ENCODE data around the gene BASP1.
A peak's percentile ranks its signal among the peaks of the same experiment; 100 is the strongest.
"Not testable (repeated sequence)": the region's sequence is repeated elsewhere in the genome, so short reads cannot be mapped to it uniquely, and the experiment has no call there.

Gene BASP1

GRCh38 chr5:17187011-17187785 lies 30.2 kb upstream of the BASP1 start:
- no peaks in the 10 kb centered on the region for H3K9me3 Mint-ChIP-seq
- H3K36me3 Mint-ChIP-seq: no peaks in the 10 kb centered on the region
- no peak overlapping the region for H3K4me3 Mint-ChIP-seq
- no peak overlapping the region for H3K27ac Mint-ChIP-seq
- peaks cover 7% of the 10 kb centered on the region for H3K27me3 Mint-ChIP-seq
- H3K4me1 Mint-ChIP-seq: no peaks in the 10 kb centered on the region

DNA sequence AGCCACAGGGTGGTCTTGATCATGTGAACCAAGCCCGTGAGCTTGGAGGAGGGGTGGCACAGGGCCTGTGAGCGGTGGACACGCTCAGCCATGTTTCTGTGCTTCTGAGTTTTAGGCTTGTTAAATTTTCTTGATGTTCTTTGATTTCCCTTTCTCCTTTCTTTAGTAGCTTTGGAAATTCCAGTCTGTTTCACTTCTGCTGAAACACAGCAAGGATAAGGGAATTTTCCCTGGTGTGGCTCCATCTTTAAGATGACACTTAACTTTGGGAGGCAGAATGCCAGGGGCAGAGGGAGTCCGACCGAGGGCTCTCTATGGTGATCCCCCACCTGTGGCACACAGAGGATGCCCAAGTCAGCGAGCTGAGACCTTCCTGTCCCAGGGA lies 29.7 kb upstream of the BASP1 start:
- H3K4me1 Mint-ChIP-seq: no peaks in the 10 kb centered on the region
- H3K27ac Mint-ChIP-seq: no peak overlapping the region
- H3K36me3 Mint-ChIP-seq: no peaks in the 10 kb centered on the region
- no peak overlapping the region for H3K4me3 Mint-ChIP-seq
- H3K9me3 Mint-ChIP-seq: no peaks in the 10 kb centered on the region
- H3K27me3 Mint-ChIP-seq: peaks cover 7% of the 10 kb centered on the region

GRCh38 chr5:17189381-17190036 lies 27.9 kb upstream of the BASP1 start:
- Mint-ChIP-seq H3K9me3 (no peaks in the 10 kb centered on the region), H3K27me3 (peaks cover 7% of the 10 kb centered on the region), H3K36me3 (no peaks in the 10 kb centered on the region), H3K4me3 (no peak overlapping the region), H3K27ac (no peak overlapping the region), H3K4me1 (no peaks in the 10 kb centered on the region)

DNA sequence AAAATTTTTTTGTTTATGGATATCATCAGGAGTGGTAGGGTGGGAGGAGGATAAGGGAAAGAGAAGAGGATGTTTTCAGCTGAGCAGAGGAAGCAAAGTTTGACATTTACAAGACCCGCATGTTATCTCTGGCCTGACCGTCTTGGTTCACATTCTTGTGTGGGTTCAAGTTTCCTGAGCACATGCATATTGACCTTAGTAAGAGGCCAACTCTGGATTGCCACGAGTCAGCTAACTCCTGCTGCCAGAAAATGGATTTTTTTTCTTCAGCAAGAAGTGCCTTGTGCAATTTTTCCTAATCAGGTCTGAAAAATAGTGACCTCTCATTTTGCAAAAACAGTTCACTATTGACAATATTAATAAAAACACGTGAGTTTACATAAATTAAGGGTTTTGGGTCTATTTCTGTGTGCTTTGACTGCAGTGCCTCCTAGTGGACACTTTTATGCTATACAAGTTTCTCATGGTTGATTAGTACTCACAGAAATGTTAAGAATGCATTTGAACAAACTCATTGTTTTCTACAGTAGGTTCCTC lies 27.1 kb upstream of the BASP1 start:
- peaks cover 9% of the 10 kb centered on the region for H3K27me3 Mint-ChIP-seq
- no peaks in the 10 kb centered on the region for H3K36me3 Mint-ChIP-seq
- no peak overlapping the region for H3K27ac Mint-ChIP-seq
- H3K9me3 Mint-ChIP-seq: no peaks in the 10 kb centered on the region
- no peak overlapping the region for H3K4me3 Mint-ChIP-seq
- H3K4me1 Mint-ChIP-seq: no peaks in the 10 kb centered on the region

- no peak overlapping the region for H3K4me3 Mint-ChIP-seq
- no peaks in the 10 kb centered on the region for H3K9me3 Mint-ChIP-seq
- no peak overlapping the region for H3K27ac Mint-ChIP-seq
- H3K36me3 Mint-ChIP-seq: no peaks in the 10 kb centered on the region
- H3K27me3 Mint-ChIP-seq: peaks cover 9% of the 10 kb centered on the region
- H3K4me1 Mint-ChIP-seq: no peaks in the 10 kb centered on the region
These were observed 26.5 kb upstream of the BASP1 start for GRCh38 chr5:17190799-17191391.

DNA sequence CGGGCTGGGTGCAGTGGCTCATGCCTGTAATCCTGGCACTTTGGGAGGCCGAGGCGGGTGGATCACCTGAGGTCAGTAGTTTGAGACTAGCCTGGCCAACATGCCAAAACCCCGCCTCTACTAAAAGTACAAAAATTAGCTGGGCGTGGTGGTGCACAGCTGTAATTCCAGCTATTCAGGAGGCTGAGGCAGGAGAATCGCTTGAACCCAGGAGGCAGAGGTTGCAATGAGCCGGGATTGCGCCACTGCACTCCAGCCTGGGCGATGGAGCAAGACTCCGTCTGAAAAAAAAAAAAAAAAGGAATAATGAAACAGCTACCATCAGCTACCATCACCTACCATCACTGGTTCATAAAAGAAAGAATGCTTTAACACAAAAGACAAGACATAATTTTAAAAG lies 25.9 kb upstream of the BASP1 start:
- H3K4me1 Mint-ChIP-seq, H3K27me3 Mint-ChIP-seq, H3K9me3 Mint-ChIP-seq, H3K4me3 Mint-ChIP-seq, H3K27ac Mint-ChIP-seq, H3K36me3 Mint-ChIP-seq: not testable (repeated sequence)

DNA sequence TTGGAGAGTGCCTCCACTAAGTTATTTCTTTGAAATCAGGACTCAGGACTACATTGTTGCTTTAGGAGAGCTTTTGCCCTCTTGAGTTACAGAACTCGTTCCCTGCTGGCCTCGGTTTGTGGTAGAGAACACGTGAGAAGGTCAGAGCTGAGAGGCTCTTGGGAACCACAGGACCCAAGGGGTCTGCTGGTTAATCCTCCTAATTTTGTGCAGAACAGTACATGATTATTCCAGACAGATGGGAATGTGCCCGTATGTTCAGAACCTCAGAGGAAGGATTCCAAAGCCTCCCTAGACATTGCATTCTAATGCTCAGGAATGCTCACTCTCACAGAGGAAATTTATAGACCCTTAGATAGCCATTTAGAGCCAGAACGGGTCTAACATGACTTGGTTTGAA lies 25.2 kb upstream of the BASP1 start:
- no peak overlapping the region for H3K27ac Mint-ChIP-seq
- no peaks in the 10 kb centered on the region for H3K36me3 Mint-ChIP-seq
- no peak overlapping the region for H3K4me3 Mint-ChIP-seq
- no peaks in the 10 kb centered on the region for H3K4me1 Mint-ChIP-seq
- peaks cover 9% of the 10 kb centered on the region for H3K27me3 Mint-ChIP-seq
- H3K9me3 Mint-ChIP-seq: no peaks in the 10 kb centered on the region

DNA sequence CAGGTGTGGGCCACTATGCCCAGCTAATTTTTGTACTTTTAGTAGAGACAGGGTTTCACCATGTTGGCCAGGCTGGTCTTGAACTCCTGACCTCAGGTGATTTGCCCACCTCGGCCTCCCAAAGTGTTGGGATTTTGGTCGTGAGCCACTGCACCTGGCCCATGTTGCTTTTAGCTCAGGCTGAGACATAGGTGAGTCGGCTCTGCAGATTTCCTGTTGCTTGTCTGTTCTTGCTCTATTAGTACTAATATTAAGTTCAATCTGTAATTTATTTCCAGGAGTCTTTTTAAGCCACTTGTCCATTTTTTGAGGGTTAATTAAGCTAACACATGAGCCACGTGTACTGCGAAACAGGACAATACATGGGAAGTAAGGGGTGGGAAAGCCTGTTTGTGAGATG lies 21.4 kb upstream of the BASP1 start:
- H3K4me1 Mint-ChIP-seq: no peaks in the 10 kb centered on the region
- no peak overlapping the region for H3K4me3 Mint-ChIP-seq
- H3K27ac Mint-ChIP-seq: no peak overlapping the region
- H3K36me3 Mint-ChIP-seq: no peaks in the 10 kb centered on the region
- H3K9me3 Mint-ChIP-seq: peaks cover 5% of the 10 kb centered on the region
- H3K27me3 Mint-ChIP-seq: peaks cover 6% of the 10 kb centered on the region

DNA sequence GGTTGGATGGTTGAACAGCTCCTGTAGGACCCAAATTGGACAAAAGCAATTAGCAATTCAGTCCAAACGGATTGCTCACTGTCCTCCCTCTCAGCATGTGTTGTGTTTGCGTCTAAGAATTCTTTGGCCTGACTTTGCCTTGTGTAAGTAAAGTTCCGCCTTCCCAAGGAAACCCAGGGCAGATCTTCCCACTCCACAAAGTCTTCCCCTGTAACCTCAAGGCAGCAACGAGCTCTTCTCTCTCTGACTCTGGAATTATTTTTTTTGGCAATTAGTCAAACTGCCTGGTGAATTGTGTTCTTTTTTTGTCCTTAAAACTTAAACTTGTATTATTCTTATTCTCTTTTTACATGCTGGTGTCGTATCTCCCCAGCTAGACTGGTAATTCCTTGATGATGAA lies 20.7 kb upstream of the BASP1 start:
- Mint-ChIP-seq H3K9me3 (peaks cover 5% of the 10 kb centered on the region), H3K4me3 (no peak overlapping the region), H3K36me3 (no peaks in the 10 kb centered on the region), H3K4me1 (no peaks in the 10 kb centered on the region), H3K27me3 (peaks cover 6% of the 10 kb centered on the region), H3K27ac (no peak overlapping the region)

DNA sequence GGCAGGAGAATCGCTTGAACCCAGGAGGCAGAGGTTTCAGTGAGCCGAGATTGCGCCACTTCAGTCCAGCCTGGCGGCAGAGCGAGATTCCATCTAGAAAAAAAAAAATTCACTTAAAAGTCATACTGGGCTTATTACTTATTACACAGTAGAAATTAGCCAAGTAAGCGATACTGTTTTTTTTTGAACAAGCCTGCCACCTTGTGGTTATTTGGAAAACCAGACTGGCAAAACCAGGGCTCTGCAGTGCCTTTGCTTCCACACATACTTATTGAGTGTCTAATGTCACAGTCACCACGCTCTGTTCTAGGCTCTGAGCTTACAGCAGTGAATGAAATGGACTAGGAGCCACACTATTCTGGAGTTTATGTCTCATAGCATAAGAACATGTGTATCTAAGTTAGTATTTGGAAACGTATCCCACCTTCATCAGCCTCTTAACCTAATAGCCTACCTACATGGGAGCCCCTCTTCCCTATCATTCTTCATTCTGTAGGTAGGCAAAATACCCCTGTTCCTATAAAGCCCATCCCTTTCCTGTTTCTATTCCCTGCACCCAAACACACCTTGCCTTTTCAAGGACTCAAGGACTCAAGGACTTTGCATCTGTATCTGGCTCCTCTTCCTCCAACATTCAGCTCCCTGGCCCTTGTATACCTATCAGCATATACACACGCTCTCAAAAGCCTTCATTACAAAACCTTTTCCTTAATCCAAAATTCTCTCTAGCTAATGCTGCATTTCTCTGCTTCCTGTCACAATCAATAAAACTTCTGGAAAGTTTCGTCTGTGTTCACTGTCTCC lies 13.9 kb upstream of the BASP1 start:
- Mint-ChIP-seq H3K27ac (no peak overlapping the region), H3K36me3 (no peaks in the 10 kb centered on the region), H3K9me3 (peaks cover 1% of the 10 kb centered on the region), H3K4me1 (no peaks in the 10 kb centered on the region), H3K27me3 (peaks cover 14% of the 10 kb centered on the region), H3K4me3 (no peak overlapping the region)

GRCh38 chr5:17204133-17204489 lies 13.3 kb upstream of the BASP1 start:
- Mint-ChIP-seq H3K27ac (no peak overlapping the region), H3K4me3 (no peak overlapping the region), H3K4me1 (no peaks in the 10 kb centered on the region), H3K27me3 (peaks cover 15% of the 10 kb centered on the region), H3K9me3 (no peaks in the 10 kb centered on the region), H3K36me3 (no peaks in the 10 kb centered on the region)

DNA sequence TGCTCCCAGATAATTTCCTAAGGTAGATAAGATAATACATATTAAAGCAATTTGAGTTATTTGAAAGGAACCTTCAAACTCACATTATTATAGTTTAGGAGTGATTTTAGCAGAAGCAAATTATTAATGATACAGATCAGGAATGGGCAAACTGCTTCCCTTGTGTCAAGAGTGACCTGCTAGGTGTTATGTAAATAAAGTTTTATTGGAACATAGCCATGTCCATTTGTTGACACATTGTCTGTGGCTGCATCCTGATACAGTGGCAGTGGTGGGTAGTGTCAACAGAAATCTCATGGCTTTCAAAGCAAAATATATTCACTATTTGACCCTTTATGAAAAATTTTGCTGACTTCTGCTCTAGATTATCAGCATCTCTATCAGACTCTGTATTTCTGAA lies 11.4 kb upstream of the BASP1 start:
- no peaks in the 10 kb centered on the region for H3K9me3 Mint-ChIP-seq
- no peak overlapping the region for H3K27ac Mint-ChIP-seq
- H3K27me3 Mint-ChIP-seq: peaks cover 13% of the 10 kb centered on the region
- H3K4me1 Mint-ChIP-seq: no peaks in the 10 kb centered on the region
- no peak overlapping the region for H3K4me3 Mint-ChIP-seq
- H3K36me3 Mint-ChIP-seq: no peaks in the 10 kb centered on the region

DNA sequence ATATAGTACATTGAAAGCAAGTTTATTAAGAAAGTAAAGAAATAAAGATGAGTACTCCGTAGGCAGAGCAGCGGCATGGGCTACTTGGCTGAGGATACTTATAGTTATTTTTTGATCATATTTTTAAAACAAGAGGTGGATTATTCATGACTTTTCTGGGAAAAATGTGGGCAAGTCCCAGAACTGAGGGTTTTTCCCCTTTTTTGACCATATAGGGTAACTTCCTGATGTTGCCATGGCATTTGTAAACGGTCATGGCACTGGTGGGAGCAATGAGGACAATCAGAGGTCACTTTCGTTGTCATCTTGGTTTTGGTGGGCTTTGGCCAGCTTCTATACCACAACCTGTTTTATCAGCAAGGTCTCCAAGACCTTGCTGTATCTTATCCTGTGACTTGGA lies 5.2 kb upstream of the BASP1 start:
- no peaks in the 10 kb centered on the region for H3K9me3 Mint-ChIP-seq
- H3K27ac Mint-ChIP-seq: no peak overlapping the region
- H3K4me3 Mint-ChIP-seq: no peak overlapping the region
- H3K27me3 Mint-ChIP-seq: peaks cover 15% of the 10 kb centered on the region
- no peaks in the 10 kb centered on the region for H3K36me3 Mint-ChIP-seq
- peaks cover 4% of the 10 kb centered on the region for H3K4me1 Mint-ChIP-seq

DNA sequence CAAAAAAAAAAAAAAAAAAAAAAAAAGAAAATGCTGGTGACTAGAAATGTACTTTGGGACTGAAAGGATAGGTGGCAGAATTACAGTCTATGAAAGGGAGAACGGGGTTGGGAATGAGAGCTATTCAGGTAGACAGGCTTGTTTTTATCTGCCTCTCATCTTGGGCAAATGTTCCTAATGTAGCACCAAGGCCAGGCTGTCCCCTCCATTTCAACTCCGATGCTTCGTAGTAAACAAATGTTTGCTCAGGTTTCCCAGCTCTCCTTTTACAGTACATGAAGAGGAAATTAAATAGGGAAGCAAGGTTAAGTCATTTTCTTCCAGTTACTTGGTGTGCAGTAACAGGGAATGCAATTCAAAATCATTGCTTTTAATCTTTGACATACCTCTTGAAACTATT lies 4.4 kb upstream of the BASP1 start:
- Mint-ChIP-seq H3K4me3 (no peak overlapping the region), H3K27ac (no peak overlapping the region), H3K4me1 (peaks cover 4% of the 10 kb centered on the region), H3K9me3 (no peaks in the 10 kb centered on the region), H3K27me3 (peaks cover 15% of the 10 kb centered on the region), H3K36me3 (no peaks in the 10 kb centered on the region)

- Mint-ChIP-seq H3K27me3 (peaks cover 18% of the 10 kb centered on the region), H3K4me1 (peaks cover 6% of the 10 kb centered on the region), H3K4me3 (no peak overlapping the region), H3K27ac (no peak overlapping the region), H3K9me3 (no peaks in the 10 kb centered on the region), H3K36me3 (no peaks in the 10 kb centered on the region)
These were observed 3.5 kb upstream of the BASP1 start for GRCh38 chr5:17213938-17214337.

DNA sequence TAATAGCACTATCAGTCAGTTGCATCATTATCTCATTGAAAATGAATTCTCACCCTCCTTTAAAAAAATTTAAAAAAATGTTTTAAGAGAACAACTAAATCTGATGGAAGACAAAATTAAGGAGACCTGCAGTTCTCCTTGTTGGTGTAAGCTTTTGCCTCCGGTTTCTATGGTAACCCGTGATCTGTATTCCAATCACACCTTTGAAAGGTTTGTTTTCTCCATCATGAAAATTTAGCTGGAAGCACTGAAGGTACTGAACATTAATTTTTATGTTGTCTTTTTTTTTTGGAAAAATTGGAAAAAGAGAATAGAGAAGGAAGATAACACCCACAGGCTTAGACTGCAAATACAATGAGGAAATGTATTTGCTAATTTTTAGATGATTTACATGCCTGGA lies 2.5 kb upstream of the BASP1 start:
- H3K27me3 Mint-ChIP-seq: peaks cover 27% of the 10 kb centered on the region
- H3K27ac Mint-ChIP-seq: no peak overlapping the region
- peak overlapping the region; percentile 23 for H3K4me3 Mint-ChIP-seq
- peaks cover 11% of the 10 kb centered on the region for H3K4me1 Mint-ChIP-seq
- H3K36me3 Mint-ChIP-seq: no peaks in the 10 kb centered on the region
- H3K9me3 Mint-ChIP-seq: no peaks in the 10 kb centered on the region
